BJ (cell line): Measurements from ENCODE around the gene SUGCT. TPM values are rescaled to one million over a fixed set of nuclear protein-coding genes. Genes with fewer than 3 reads are reported as not detected.

ENCODE experiments used
- CTCF ChIA-PET: fragments of 350-600 bp; formaldehyde crosslinking; extraction: SDS; loops from one replicate; lab custom pipeline; 2021; ENCODE audit warnings: antibody characterized with exemption, inconsistent platforms; lab: Yijun Ruan, JAX
- POLR2A ChIA-PET: fragments of 300-600 bp; sonication (Branson Sonifier 250); formaldehyde crosslinking; extraction: SDS; loops from one replicate; lab custom pipeline; 2021; ENCODE audit warnings: antibody characterized with exemption; lab: Charles Lee
- DNase-seq: peaks from one replicate; pipeline ENCODE4 v3.0.0-alpha.2; 2011; ENCODE audit warnings: low read depth
- H3K27me3 ChIP-seq: 2 replicates; pipeline ENCODE4 v1.6.0; 2011; ENCODE audit warnings: low read length; ENCODE audit not compliant: control insufficient read depth, insufficient read depth
- H3K36me3 ChIP-seq: 2 replicates; pipeline ENCODE4 v1.5.1; 2011; ENCODE audit warnings: low read length; ENCODE audit not compliant: control insufficient read depth, insufficient read depth
- H3K4me3 ChIP-seq: 2 replicates; pipeline ENCODE4 v1.5.1; 2011; ENCODE audit warnings: low read depth, mild to moderate bottlenecking, control low read depth, low read length
- polyA plus RNA-seq: library from polyadenylated mRNA; depleted of rRNA; stranded (reverse); fragments of >200 nt; gene quantifications from 2 replicates; pipeline ENCODE4 v1.2.3, GENCODE V29; 2011
- TF ChIP-seq, protein P1 (sequence below): IDR thresholded peaks from 2 replicates; pipeline ENCODE4 v1.5.1; 2011; ENCODE audit warnings: low read depth, mild to moderate bottlenecking, control low read depth, inconsistent platforms, low read length, moderate library complexity; ENCODE audit not compliant: insufficient read depth

The SUGCT gene
- polyA plus RNA-seq, 1 experiment: 10.6 TPM

DNA sequence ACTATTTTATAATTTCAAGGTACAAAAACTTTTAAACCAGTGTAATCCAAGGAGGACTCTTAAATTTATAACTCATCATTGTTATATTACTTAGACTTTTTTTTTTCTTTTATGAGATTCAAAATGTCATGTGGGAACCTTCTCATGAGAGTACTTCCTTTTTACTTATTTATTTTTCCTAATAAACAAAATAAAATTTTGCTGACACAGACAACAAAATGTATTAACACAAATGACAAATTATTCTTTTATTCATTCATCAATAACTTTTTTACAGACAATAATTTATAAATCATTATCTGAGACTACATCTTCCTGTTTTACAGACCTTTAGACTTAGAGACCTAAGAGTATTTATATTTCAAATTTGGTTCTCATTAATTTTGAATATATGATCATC, 706.2 kb downstream of the SUGCT start:
- ChIA-PET CTCF (no interaction called here), POLR2A (no interaction called here)
- no peak for DNase-seq
- H3K27me3 ChIP-seq: no peaks in the 10 kb centered on the region
- TF ChIP-seq, protein P1, sequence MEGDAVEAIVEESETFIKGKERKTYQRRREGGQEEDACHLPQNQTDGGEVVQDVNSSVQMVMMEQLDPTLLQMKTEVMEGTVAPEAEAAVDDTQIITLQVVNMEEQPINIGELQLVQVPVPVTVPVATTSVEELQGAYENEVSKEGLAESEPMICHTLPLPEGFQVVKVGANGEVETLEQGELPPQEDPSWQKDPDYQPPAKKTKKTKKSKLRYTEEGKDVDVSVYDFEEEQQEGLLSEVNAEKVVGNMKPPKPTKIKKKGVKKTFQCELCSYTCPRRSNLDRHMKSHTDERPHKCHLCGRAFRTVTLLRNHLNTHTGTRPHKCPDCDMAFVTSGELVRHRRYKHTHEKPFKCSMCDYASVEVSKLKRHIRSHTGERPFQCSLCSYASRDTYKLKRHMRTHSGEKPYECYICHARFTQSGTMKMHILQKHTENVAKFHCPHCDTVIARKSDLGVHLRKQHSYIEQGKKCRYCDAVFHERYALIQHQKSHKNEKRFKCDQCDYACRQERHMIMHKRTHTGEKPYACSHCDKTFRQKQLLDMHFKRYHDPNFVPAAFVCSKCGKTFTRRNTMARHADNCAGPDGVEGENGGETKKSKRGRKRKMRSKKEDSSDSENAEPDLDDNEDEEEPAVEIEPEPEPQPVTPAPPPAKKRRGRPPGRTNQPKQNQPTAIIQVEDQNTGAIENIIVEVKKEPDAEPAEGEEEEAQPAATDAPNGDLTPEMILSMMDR: no peak
- no peaks in the 10 kb centered on the region for H3K36me3 ChIP-seq
- H3K4me3 ChIP-seq: no peak overlapping the region

DNA sequence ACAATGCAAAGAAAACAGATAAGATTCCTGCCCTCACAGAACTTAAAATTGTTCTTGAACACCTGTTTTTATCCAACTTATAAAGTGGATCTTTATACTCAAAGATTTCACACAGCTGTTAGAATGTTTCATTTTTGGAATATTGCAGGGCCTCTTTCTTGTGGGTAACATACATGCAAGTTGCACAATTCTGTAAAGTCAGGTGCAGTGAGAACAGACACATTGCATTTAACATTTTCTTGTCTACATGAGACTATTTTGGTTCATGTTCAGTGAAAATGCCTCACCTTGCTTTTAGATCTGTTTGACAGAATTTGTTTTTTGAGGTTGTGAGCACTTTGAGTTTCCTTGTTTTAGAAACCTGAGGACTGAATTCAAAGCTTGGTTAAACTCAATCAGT, 707.8 kb downstream of the SUGCT start:
- ChIA-PET CTCF (no interaction called here), POLR2A (no interaction called here)
- no peaks in the 10 kb centered on the region for H3K36me3 ChIP-seq
- H3K4me3 ChIP-seq: no peak overlapping the region
- DNase-seq: no peak
- TF ChIP-seq, protein P1: no peak
- H3K27me3 ChIP-seq: no peaks in the 10 kb centered on the region

DNA sequence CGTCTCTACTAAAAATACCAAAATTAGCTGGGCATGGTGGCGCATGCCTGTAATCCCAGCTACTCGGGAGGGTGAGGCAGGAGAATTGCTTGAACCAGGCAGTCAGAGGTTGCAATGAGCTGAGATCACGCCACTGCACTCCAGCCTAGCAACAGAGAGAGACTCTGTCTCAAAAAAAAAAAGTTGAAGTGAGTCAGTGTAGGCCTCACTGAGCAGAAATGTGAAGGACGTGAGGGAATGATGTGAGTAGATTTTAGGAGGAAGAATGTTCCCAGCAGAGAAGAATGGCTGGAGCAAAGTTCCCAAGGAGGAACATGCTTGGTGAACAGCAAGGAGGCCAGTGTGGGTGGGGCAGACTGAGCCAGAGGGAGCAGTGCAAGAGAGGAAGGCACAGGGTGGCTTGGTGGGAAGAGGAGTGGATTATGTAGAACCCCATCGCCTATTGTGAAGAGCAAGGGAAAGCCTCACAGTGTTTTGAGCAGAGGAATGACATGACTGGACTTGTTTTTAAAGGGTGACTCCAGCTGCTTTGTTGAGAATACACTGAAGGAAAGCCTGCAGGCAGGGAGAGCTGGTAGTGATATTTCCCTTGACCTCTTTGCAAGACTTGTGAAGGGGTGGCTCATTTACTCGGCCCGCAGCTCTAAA, 708.7 kb downstream of the SUGCT start:
- no peak overlapping the region for H3K4me3 ChIP-seq
- no peak for DNase-seq
- CTCF ChIA-PET: no interaction called here
- H3K36me3 ChIP-seq: no peaks in the 10 kb centered on the region
- TF ChIP-seq, protein P1: no peak
- no peaks in the 10 kb centered on the region for H3K27me3 ChIP-seq
- POLR2A ChIA-PET: no interaction called here

DNA sequence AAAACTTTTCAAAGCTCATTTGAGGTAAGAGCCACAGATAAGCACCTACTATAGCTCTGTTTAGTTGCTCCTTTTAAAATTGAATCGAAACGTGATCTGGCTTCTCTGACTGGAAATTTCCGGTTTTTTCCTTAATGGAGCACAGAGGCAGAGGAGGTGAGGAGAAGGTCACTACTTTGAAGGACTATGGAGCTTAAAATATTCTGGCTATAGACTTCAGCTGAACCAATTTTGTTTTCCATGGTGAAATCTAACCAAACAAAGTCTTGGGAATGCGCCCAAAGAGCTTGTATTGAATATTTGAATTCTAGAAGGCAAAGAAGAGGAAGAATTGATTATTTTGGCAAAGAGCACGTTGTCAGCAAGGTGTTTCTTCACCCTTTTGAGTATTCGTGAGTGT, 711.1 kb downstream of the SUGCT start:
- no peak for DNase-seq
- TF ChIP-seq, protein P1: no peak
- POLR2A ChIA-PET: no interaction called here

DNA sequence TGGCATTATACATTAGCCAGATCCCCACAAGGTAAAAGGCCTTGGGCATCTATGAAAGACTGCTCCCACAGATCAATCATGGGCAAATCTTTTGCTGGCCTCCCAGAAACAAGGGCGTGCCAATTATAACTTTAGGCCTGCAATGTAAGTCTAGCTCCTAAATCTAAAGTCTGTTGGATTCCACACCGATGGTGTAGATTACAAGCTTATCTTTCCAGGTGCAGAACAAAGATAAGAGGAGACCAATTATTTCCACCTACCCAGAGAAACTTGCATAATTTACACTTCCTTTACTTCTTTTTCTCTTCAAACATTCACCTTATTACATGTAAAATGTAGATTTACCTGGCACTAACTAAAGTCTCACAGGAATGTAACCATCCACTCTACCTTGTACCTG, 713.1 kb downstream of the SUGCT start:
- Histone ChIP-seq H3K36me3 (no peaks in the 10 kb centered on the region), H3K4me3 (no peak overlapping the region), H3K27me3 (no peaks in the 10 kb centered on the region)
- TF ChIP-seq, protein P1: no peak
- ChIA-PET CTCF (interaction anchor here (0.5 to 0.6 kb wide), 2 partner anchors 83 to 155 kb away, joined by 3 to 4 read pairs; no protein-coding TSS in a partner anchor), POLR2A (no interaction called here)
- no peak for DNase-seq

More for the DNA sequence above, 711.1 kb downstream of the SUGCT start:
- Histone ChIP-seq H3K27me3 (no peaks in the 10 kb centered on the region), H3K4me3 (no peak overlapping the region), H3K36me3 (no peaks in the 10 kb centered on the region)
- CTCF ChIA-PET: no interaction called here
